ENCODE measurements around the gene ABCF3. TPM values are rescaled to one million over a fixed set of nuclear protein-coding genes. Genes with fewer than 3 reads are reported as not detected.

ABCF3 gene
- total and polyA plus RNA-seq, 10 donors: 35.3 to 90.7 (median 68.5) TPM

GRCh38 chr3:184211297-184211696 lies 25.3 kb downstream of the ABCF3 start:
- 71 to 83% (median 73%) methylated on average over 5 of the region's 5 CpGs for WGBS, 5 donors
- TF ChIP-seq CTCF (IDR thresholded peaks at IDR 0.05 in 8 of 11, conservative IDR thresholded peaks at IDR 0.05 in 3 of 11): no peak
- no peak for TF ChIP-seq POLR2AphosphoS5 (IDR thresholded peaks at IDR 0.05)
- no peak for TF ChIP-seq POLR2A (IDR thresholded peaks at IDR 0.05)
- Histone ChIP-seq H3K27me3 (replicated peaks in 1 of 7) (peaks cover 0 to 20% (median 0%) of the 10 kb centered on the region in 7 donors), H3K36me3 (no peaks in the 10 kb centered on the region), H3K4me1 (no peaks in the 10 kb centered on the region), H3K4me3 (no peak overlapping the region), H3K9me3 (no peaks in the 10 kb centered on the region), H3K27ac (no peak overlapping the region)
- intact Hi-C loops (cut with DNase I; ENCODE audit: low total_unique reads): no loop called here
- no peak for DNase-seq

- no peak for TF ChIP-seq POLR2A (IDR thresholded peaks at IDR 0.05)
- no peak for TF ChIP-seq POLR2AphosphoS5 (IDR thresholded peaks at IDR 0.05)
- TF ChIP-seq CTCF (IDR thresholded peaks at IDR 0.05 in 8 of 11, conservative IDR thresholded peaks at IDR 0.05 in 3 of 11): no peak
- intact Hi-C loops (cut with DNase I; ENCODE audit: low total_unique reads): no loop called here
- no peak overlapping the region for H3K27ac ChIP-seq
- no peak overlapping the region for H3K4me3 ChIP-seq
- no peaks in the 10 kb centered on the region for H3K4me1 ChIP-seq
- DNase-seq: no peak
- no peaks in the 10 kb centered on the region for H3K36me3 ChIP-seq
- no peaks in the 10 kb centered on the region for H3K9me3 ChIP-seq
- peaks cover 0 to 16% (median 0%) of the 10 kb centered on the region in 7 donors for H3K27me3 ChIP-seq (replicated peaks in 1 of 7)
- WGBS, 5 donors: 76 to 84% (median 82%) methylated on average over 5 of the region's 5 CpGs
These were observed 25.7 kb downstream of the ABCF3 start for GRCh38 chr3:184211718-184212117.

GRCh38 chr3:184218814-184219213 lies 32.8 kb downstream of the ABCF3 start:
- DNase-seq: no peak
- Histone ChIP-seq H3K9me3 (no peaks in the 10 kb centered on the region), H3K4me3 (no peak overlapping the region), H3K27ac (no peak overlapping the region), H3K36me3 (no peaks in the 10 kb centered on the region), H3K4me1 (no peaks in the 10 kb centered on the region), H3K27me3 (replicated peaks in 1 of 7) (peaks cover 0 to 39% (median 0%) of the 10 kb centered on the region in 7 donors)
- no peak for TF ChIP-seq CTCF (IDR thresholded peaks at IDR 0.05 in 8 of 11, conservative IDR thresholded peaks at IDR 0.05 in 3 of 11)
- no peak for TF ChIP-seq POLR2AphosphoS5 (IDR thresholded peaks at IDR 0.05)
- TF ChIP-seq POLR2A (IDR thresholded peaks at IDR 0.05): no peak
- intact Hi-C loops (cut with DNase I; ENCODE audit: low total_unique reads): no loop called here
- WGBS, 5 donors: 46 to 58% (median 57%) methylated on average over 4 of the region's 4 CpGs

- Histone ChIP-seq H3K27me3 (replicated peaks in 1 of 7) (peaks cover 0 to 64% (median 5%) of the 10 kb centered on the region in 7 donors), H3K4me1 (no peaks in the 10 kb centered on the region), H3K4me3 (no peak overlapping the region), H3K9me3 (no peaks in the 10 kb centered on the region), H3K27ac (no peak overlapping the region), H3K36me3 (no peaks in the 10 kb centered on the region)
- DNase-seq: no peak
- intact Hi-C loops (cut with DNase I; ENCODE audit: low total_unique reads): no loop called here
- WGBS, 5 donors: 75 to 88% (median 85%) methylated on average over 3 of the region's 3 CpGs
- no peak for TF ChIP-seq POLR2AphosphoS5 (IDR thresholded peaks at IDR 0.05)
- no peak for TF ChIP-seq POLR2A (IDR thresholded peaks at IDR 0.05)
- no peak for TF ChIP-seq CTCF (IDR thresholded peaks at IDR 0.05 in 8 of 11, conservative IDR thresholded peaks at IDR 0.05 in 3 of 11)
These were observed 36.5 kb downstream of the ABCF3 start for GRCh38 chr3:184222521-184222920.
